GM23338 (cell line): ENCODE measurements around the gene MUC5B. TPM values are rescaled to one million over a fixed set of nuclear protein-coding genes. Genes with fewer than 3 reads are reported as not detected.

ENCODE experiments used
- ATAC-seq: fragments of 200-7000 bp; cut with Tn5 transposase; 3 replicates; pipeline ENCODE4 v1.9.1; 2020
- DNase-seq: peaks from one replicate; pipeline ENCODE4 v3.0.0-alpha.2; 2015; ENCODE audit warnings: low spot score
- H2AFZ ChIP-seq: fragments of 200-600 bp; sonication (generic); 2 replicates; pipeline ENCODE4 v1.8.0; 2016; ENCODE audit warnings: antibody characterized with exemption, mild to moderate bottlenecking, moderate library complexity
- H3F3A ChIP-seq: fragments of 200-600 bp; sonication (generic); replicated peaks from 2 replicates; pipeline ENCODE4 v1.8.0; 2017; ENCODE audit warnings: antibody characterized with exemption, mixed run types, low read depth
- H3K27ac ChIP-seq: fragments of 200-600 bp; sonication (generic); 2 replicates; pipeline ENCODE4 v1.6.1; 2016; ENCODE audit warnings: low read depth
- H3K27me3 ChIP-seq: fragments of 200-600 bp; sonication (generic); 2 replicates; pipeline ENCODE4 v1.8.0; 2016; ENCODE audit warnings: mild to moderate bottlenecking, mixed run types, moderate library complexity; ENCODE audit not compliant: insufficient read depth
- H3K36me3 ChIP-seq: fragments of 200-600 bp; sonication (generic); 2 replicates; pipeline ENCODE4 v1.8.0; 2016; ENCODE audit warnings: mild to moderate bottlenecking; ENCODE audit not compliant: insufficient read depth
- H3K4me1 ChIP-seq: fragments of 200-600 bp; sonication (generic); 2 replicates; pipeline ENCODE4 v1.8.0; 2016; ENCODE audit warnings: mild to moderate bottlenecking, moderate library complexity; ENCODE audit not compliant: insufficient read depth
- H3K4me2 ChIP-seq: fragments of 200-600 bp; sonication (generic); 2 replicates; pipeline ENCODE4 v1.7.1; 2017; ENCODE audit warnings: mixed run types
- H3K4me3 ChIP-seq: fragments of 200-600 bp; sonication (generic); 2 replicates; pipeline ENCODE4 v1.6.1; 2016; ENCODE audit warnings: mixed run types
- H3K79me2 ChIP-seq: fragments of 200-600 bp; sonication (generic); replicated peaks from 2 replicates; pipeline ENCODE4 v1.8.0; 2017; ENCODE audit warnings: mild to moderate bottlenecking; ENCODE audit not compliant: insufficient read depth
- H3K9me2 ChIP-seq: fragments of 200-600 bp; sonication (generic); 2 replicates; pipeline ENCODE4 v1.8.0; 2017; ENCODE audit not compliant: insufficient read depth
- H4K20me1 ChIP-seq: fragments of 200-600 bp; sonication (generic); replicated peaks from 2 replicates; pipeline ENCODE4 v1.8.0; 2017; ENCODE audit warnings: mild to moderate bottlenecking; ENCODE audit not compliant: insufficient read depth
- H3K27ac Mint-ChIP-seq: 2 replicates; pipeline ENCODE4 v1.8.0; 2020; ENCODE audit warnings: inconsistent platforms, mild to moderate bottlenecking, moderate library complexity, mixed read lengths
- H3K27me3 Mint-ChIP-seq: 3 replicates; pipeline ENCODE4 v1.8.0; 2022; ENCODE audit warnings: low read depth, mild to moderate bottlenecking, moderate library complexity, mixed read lengths, inconsistent platforms; ENCODE audit not compliant: insufficient read depth, poor library complexity
- H3K36me3 Mint-ChIP-seq: 3 replicates; pipeline ENCODE4 v1.8.0; 2021; ENCODE audit warnings: low read depth, mild to moderate bottlenecking, inconsistent platforms, moderate library complexity, mixed read lengths
- H3K4me1 Mint-ChIP-seq: 3 replicates; pipeline ENCODE4 v1.8.0; 2020; ENCODE audit warnings: mild to moderate bottlenecking, inconsistent platforms, mixed read lengths
- H3K4me3 Mint-ChIP-seq: 3 replicates; pipeline ENCODE4 v1.8.0; 2021; ENCODE audit warnings: moderate library complexity, mild to moderate bottlenecking, inconsistent platforms, mixed read lengths
- H3K9me3 Mint-ChIP-seq: 3 replicates; pipeline ENCODE4 v1.8.0; 2020; ENCODE audit warnings: moderate library complexity, mild to moderate bottlenecking, inconsistent platforms, mixed read lengths
- CREB1 ChIP-seq: fragments of 250-450 bp; sonication (Bioruptor Pico); IDR thresholded peaks from 2 replicates; pipeline ENCODE4 v1.5.0; 2020; ENCODE audit warnings: low read depth, mild to moderate bottlenecking, moderate library complexity
- CTCF ChIP-seq, 2 experiments: fragments of 200-600 bp in 1 of 2; sonication (generic) in 1 of 2; conservative IDR thresholded peaks; 2 replicates each; pipeline versions ENCODE4 v1.5.1 to v1.6.1; 2016 to 2017; ENCODE audit warnings: antibody characterized with exemption in 2 of 2, low read depth in 2 of 2, mild to moderate bottlenecking in 2 of 2, moderate library complexity in 1 of 2
- ETS1 ChIP-seq: IDR thresholded peaks from 2 replicates; pipeline ENCODE4 v1.6.1; 2016; ENCODE audit warnings: antibody characterized with exemption
- EZH2 ChIP-seq: fragments of 200-600 bp; sonication (generic); IDR thresholded peaks from one replicate; pipeline ENCODE4 v1.8.0; 2017; ENCODE audit warnings: antibody characterized with exemption, mild to moderate bottlenecking, low read depth; ENCODE audit not compliant: unreplicated experiment
- EZH2phosphoT487 ChIP-seq: fragments of 200-600 bp; sonication (generic); IDR thresholded peaks from one replicate; pipeline ENCODE4 v1.8.1; 2018; ENCODE audit warnings: antibody characterized with exemption; ENCODE audit not compliant: unreplicated experiment
- JUNB ChIP-seq: IDR thresholded peaks from one replicate; pipeline ENCODE4 v1.6.1; 2016; ENCODE audit warnings: antibody characterized with exemption; ENCODE audit not compliant: unreplicated experiment
- NANOG ChIP-seq: IDR thresholded peaks from 2 replicates; pipeline ENCODE4 v1.6.1; 2016; ENCODE audit warnings: antibody characterized with exemption, borderline replicate concordance
- POLR2AphosphoS5 ChIP-seq: IDR thresholded peaks from 2 replicates; pipeline ENCODE4 v1.6.1; 2016; ENCODE audit warnings: antibody characterized with exemption, low read depth
- REST ChIP-seq: IDR thresholded peaks from one replicate; pipeline ENCODE4 v1.6.1; 2018; ENCODE audit warnings: antibody characterized with exemption; ENCODE audit not compliant: unreplicated experiment
- STAT1 ChIP-seq: IDR thresholded peaks from one replicate; pipeline ENCODE4 v1.6.1; 2016; ENCODE audit warnings: antibody characterized with exemption; ENCODE audit not compliant: unreplicated experiment
- polyA plus RNA-seq: library from polyadenylated mRNA; unstranded; fragments of >200 nt; fragmentation: Nextera tagmentation; extraction: Ambion mirVana; gene quantifications from 2 replicates; pipeline ENCODE4 v1.2.1, GENCODE V29; 2016
- total RNA-seq: library from RNA; depleted of rRNA; stranded (reverse); fragments of >200 nt; shearing (Covaris generic); gene quantifications from 2 replicates; pipeline ENCODE4 v1.2.3, GENCODE V29; 2014

The MUC5B gene
- total and polyA plus RNA-seq, 2 experiments from 2014 or later: 0.18 to 0.90 TPM

GRCh38 chr11:1295591-1295990 lies 72.7 kb downstream of the MUC5B start:
- no peak overlapping the region for H3K4me3 Mint-ChIP-seq
- Histone ChIP-seq H4K20me1 (no peaks in the 10 kb centered on the region; the same call in 1 of the 2 replicates), H3K79me2 (peaks cover 38% of the 10 kb centered on the region), H3K4me1 (no peaks in the 10 kb centered on the region), H3K4me2 (no peak overlapping the region), H3K27me3 (no peaks in the 10 kb centered on the region), H3K4me3 (no peak overlapping the region), H3K9me2 (no peaks in the 10 kb centered on the region), H3K27ac (no peak overlapping the region), H3F3A (0 out of 2 replicates have a peak, but pooled peaks cover 3% of the 10 kb centered on the region), H2AFZ (no peak overlapping the region), H3K36me3 (no peaks in the 10 kb centered on the region)
- H3K27ac Mint-ChIP-seq: no peak overlapping the region
- peaks cover 15% of the 10 kb centered on the region for H3K36me3 Mint-ChIP-seq
- ATAC-seq (no peak), DNase-seq (no peak)
- TF ChIP-seq STAT1 (no peak), NANOG (no peak), ETS1 (no peak), CREB1 (CRISPR knock-in tag) (no peak), EZH2 (no peak), EZH2phosphoT487 (no peak), CTCF (conservative IDR thresholded peaks at IDR 0.05; ENCODE audit: low read depth in 2 of 2) (no peak), JUNB (no peak)
- no peaks in the 10 kb centered on the region for H3K9me3 Mint-ChIP-seq
- no peaks in the 10 kb centered on the region for H3K27me3 Mint-ChIP-seq
- H3K4me1 Mint-ChIP-seq: peaks cover 17% of the 10 kb centered on the region

- H3K36me3 Mint-ChIP-seq: peaks cover 11% of the 10 kb centered on the region
- no peak overlapping the region for H2AFZ ChIP-seq
- H3K27ac ChIP-seq: no peak overlapping the region
- no peaks in the 10 kb centered on the region for H3K36me3 ChIP-seq
- no peaks in the 10 kb centered on the region for H3K27me3 ChIP-seq
- H4K20me1 ChIP-seq: no peaks in the 10 kb centered on the region; the same call in 1 of the 2 replicates
- H3K9me3 Mint-ChIP-seq: no peaks in the 10 kb centered on the region
- no peak overlapping the region for H3K4me3 ChIP-seq
- H3K9me2 ChIP-seq: no peaks in the 10 kb centered on the region
- H3K4me1 Mint-ChIP-seq: peaks cover 20% of the 10 kb centered on the region
- TF ChIP-seq STAT1 (no peak), CREB1 (CRISPR knock-in tag) (no peak), REST (no peak), POLR2AphosphoS5 (no peak)
- no peaks in the 10 kb centered on the region for H3K4me1 ChIP-seq
- H3K79me2 ChIP-seq: peaks cover 44% of the 10 kb centered on the region
- no peak overlapping the region for H3K4me3 Mint-ChIP-seq
- H3K4me2 ChIP-seq: no peak overlapping the region
- 0 out of 2 replicates have a peak, but pooled peaks cover 3% of the 10 kb centered on the region for H3F3A ChIP-seq
- H3K27ac Mint-ChIP-seq: no peak overlapping the region
- DNase-seq: no peak
- no peak for ATAC-seq
- no peaks in the 10 kb centered on the region for H3K27me3 Mint-ChIP-seq
These were observed 73.4 kb downstream of the MUC5B start for GRCh38 chr11:1296287-1296686.
